GM12891 (cell line): ENCODE data around the gene BPGM.

Experiments
- POLR2A ChIP-seq: IDR thresholded peaks from 2 replicates; pipeline ENCODE4 v1.6.1; 2011; ENCODE audit warnings: low read depth, low read length, control low read depth
- POLR2AphosphoS5 ChIP-seq: IDR thresholded peaks from 2 replicates; pipeline ENCODE4 v1.6.1; 2011; ENCODE audit warnings: low read depth, low read length, control low read depth
- SPI1 ChIP-seq: IDR thresholded peaks from 2 replicates; pipeline ENCODE4 v1.6.1; 2011; ENCODE audit warnings: low read depth, low read length, control low read depth
- TAF1 ChIP-seq: IDR thresholded peaks from 2 replicates; pipeline ENCODE4 v1.6.1; 2011; ENCODE audit warnings: low read depth, low read length, control low read depth

DNA sequence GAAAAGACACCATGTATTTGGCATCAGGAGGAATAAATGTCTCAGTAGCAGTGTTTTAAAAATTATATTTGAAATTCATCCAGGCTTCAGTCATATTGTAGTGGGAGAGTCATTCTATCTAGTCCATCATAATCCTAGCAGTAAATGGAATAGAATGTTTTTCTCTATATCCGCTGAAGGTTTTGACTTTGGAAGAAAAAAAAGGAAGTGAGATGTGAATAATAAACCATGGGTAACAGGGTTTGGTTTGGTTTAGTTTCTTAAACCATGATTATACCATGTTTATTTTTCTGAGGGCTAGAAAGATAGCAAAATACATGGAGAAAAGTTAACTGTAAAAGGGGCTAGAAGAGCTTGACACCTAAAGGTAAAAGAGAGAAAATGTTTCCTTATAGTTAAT lies 16.4 kb upstream of the BPGM start:
- no peak for TF ChIP-seq POLR2AphosphoS5
- no peak for TF ChIP-seq POLR2A
- TF ChIP-seq TAF1: no peak
- TF ChIP-seq SPI1: peak; percentile 71
